SK-N-MC (cell line): ENCODE measurements around the gene ZNHIT6.

ENCODE experiments used
- EZH2 ChIP-seq: fragments of 200-600 bp; sonication (generic); IDR thresholded peaks from one replicate; pipeline ENCODE4 v1.6.1; 2017; ENCODE audit warnings: antibody characterized with exemption
- FOXP2 ChIP-seq: optimal IDR thresholded peaks from 2 replicates; pipeline ENCODE3; 2011; ENCODE audit warnings: mild to moderate bottlenecking, moderate library complexity; ENCODE audit not compliant: insufficient read depth; ENCODE audit errors: extremely low read length, control extremely low read depth
- POLR2AphosphoS5 ChIP-seq: IDR thresholded peaks from 2 replicates; pipeline ENCODE4 v1.6.1; 2012; ENCODE audit warnings: mild to moderate bottlenecking, low read depth, low read length, borderline replicate concordance

GRCh38 chr1:85616364-85616705 lies 91.9 kb downstream of the ZNHIT6 start:
- TF ChIP-seq EZH2: no peak
- TF ChIP-seq POLR2AphosphoS5: no peak
- no peak for TF ChIP-seq FOXP2
